Measurements from ENCODE around the gene CCDC80. TPM values are rescaled to one million over a fixed set of nuclear protein-coding genes. Genes with fewer than 3 reads are reported as not detected.

CCDC80 gene
- total and polyA plus RNA-seq, 11 donors: 10.4 to 538 (median 87.2) TPM

DNA sequence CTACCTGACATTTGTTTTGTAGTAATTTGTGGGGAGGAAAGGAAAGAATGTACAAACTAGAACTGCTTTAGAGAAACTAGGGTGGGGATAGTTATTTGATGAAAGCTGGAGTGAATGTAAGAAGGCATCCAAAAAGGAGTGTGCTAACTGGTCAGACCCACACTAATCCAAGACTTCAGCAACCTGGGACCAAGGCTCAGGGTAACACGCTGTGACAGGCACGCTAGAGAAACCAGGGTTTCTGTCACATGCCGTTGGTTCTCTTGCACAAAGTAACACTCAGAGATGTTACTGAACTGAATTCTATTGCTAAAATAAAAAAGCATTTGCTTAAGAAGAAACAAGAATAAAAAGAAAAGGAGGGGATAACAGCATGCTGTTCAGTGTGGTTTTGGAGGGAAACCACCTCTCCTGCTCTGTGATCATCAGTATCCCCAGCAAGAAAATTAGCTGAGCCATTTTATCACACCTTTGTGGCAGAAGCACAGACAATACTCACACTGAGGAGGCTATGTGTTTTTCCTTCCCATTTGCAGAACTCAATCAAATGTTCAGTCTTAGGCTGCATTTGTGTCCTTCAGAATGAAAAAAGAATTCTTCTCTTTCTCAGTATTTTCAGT lies 2.8 kb upstream of the CCDC80 start:
- no peak for ATAC-seq
- Histone ChIP-seq H3K27me3 (peaks cover 0 to 12% (median 0%) of the 10 kb centered on the region in 9 donors), H3K4me3 (no peak overlapping the region), H3K4me1 (peaks cover 0 to 49% (median 14%) of the 10 kb centered on the region in 12 donors), H3K9me3 (no peaks in the 10 kb centered on the region), H3K36me3 (no peaks in the 10 kb centered on the region), H3K27ac (peak overlapping the region in 3 of 12 donors; percentile 30 to 71 (median 31))
- intact Hi-C loops (cut with DNase I): loop anchor here (1.0 to 10.0 kb wide), 12 partner anchors 91 to 644 kb away; partner anchors contain the start of gene CD200R1 (in 3 of the 10)
- TF ChIP-seq, protein P1, sequence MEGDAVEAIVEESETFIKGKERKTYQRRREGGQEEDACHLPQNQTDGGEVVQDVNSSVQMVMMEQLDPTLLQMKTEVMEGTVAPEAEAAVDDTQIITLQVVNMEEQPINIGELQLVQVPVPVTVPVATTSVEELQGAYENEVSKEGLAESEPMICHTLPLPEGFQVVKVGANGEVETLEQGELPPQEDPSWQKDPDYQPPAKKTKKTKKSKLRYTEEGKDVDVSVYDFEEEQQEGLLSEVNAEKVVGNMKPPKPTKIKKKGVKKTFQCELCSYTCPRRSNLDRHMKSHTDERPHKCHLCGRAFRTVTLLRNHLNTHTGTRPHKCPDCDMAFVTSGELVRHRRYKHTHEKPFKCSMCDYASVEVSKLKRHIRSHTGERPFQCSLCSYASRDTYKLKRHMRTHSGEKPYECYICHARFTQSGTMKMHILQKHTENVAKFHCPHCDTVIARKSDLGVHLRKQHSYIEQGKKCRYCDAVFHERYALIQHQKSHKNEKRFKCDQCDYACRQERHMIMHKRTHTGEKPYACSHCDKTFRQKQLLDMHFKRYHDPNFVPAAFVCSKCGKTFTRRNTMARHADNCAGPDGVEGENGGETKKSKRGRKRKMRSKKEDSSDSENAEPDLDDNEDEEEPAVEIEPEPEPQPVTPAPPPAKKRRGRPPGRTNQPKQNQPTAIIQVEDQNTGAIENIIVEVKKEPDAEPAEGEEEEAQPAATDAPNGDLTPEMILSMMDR (IDR thresholded peaks at IDR 0.05): no peak
- no peak for TF ChIP-seq POLR2A (IDR thresholded peaks at IDR 0.05)
- WGBS, 4 donors: 69 to 91% (median 80%) methylated on average over 3 of the region's 3 CpGs
- no peak for DNase-seq

- Histone ChIP-seq H3K9me3 (no peaks in the 10 kb centered on the region), H3K4me1 (peaks cover 0 to 44% (median 14%) of the 10 kb centered on the region in 12 donors), H3K4me3 (peak overlapping the region in 3 of 12 donors; percentile 29 to 36 (median 30)), H3K27ac (peak overlapping the region in 7 of 12 donors; percentile 2 to 86 (median 31)), H3K27me3 (peaks cover 0 to 12% (median 0%) of the 10 kb centered on the region in 9 donors), H3K36me3 (no peaks in the 10 kb centered on the region)
- peak; percentile 62 to 91 (median 90) for ATAC-seq
- peak; percentile 78 to 86 (median 84) for DNase-seq
- intact Hi-C loops (cut with DNase I): loop anchor here (1.0 to 10.0 kb wide), 12 partner anchors 92 to 644 kb away; partner anchors contain the start of gene CD200R1 (in 3 of the 10)
- 10 to 12% (median 11%) methylated on average over 10 of the region's 10 CpGs for WGBS, 4 donors
- TF ChIP-seq, protein P1 (IDR thresholded peaks at IDR 0.05): peak; percentile 56 to 89 (median 77)
- no peak for TF ChIP-seq POLR2A (IDR thresholded peaks at IDR 0.05)
Observed at GRCh38 chr3:112642912-112643506, 2.1 kb upstream of the CCDC80 start.

DNA sequence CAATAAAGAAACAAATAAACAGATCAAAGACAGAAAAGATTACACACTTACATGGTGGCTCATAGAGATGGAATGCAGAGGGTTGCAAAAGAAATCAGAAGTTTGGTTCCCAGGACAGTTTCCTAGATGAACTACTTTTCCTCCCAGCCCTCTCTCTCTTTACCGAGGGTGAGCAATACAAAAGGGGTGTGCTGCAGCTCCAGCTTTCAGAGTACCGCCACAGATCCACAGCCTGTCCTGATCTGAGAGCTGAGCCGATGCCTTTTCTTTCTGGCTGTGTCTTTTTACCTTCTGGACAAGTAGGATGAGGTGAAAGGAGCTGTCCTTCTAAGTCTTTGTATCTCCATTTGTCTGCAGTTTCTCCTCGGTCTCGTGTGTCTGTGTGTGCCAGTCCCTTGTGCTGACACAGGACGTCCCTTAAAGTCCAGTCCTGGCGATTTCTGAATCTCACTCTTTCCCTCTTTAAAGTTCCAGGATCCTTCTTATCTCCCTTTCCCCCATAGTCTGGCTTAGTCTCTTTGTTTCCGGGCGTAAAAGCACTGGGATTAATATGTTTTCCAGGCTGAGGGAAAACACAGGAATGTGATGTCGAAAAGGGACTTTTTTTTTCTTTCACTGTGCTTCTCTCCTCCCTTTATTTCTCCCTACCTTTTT lies 540 bp downstream of the CCDC80 start:
- intact Hi-C loops (cut with DNase I): loop anchor here in 9 of 10 donors (2.0 to 10.0 kb wide), 8 partner anchors 94 to 647 kb away; partner anchors contain the start of gene CD200R1 (in 3 of the 9)
- 2 to 11% (median 6%) methylated on average over 10 of the region's 10 CpGs for WGBS, 4 donors
- H3K4me3 ChIP-seq: peak overlapping the region in 11 of 12 donors; percentile 26 to 68 (median 44)
- H3K27ac ChIP-seq: peak overlapping the region; percentile 57 to 86 (median 74)
- H3K27me3 ChIP-seq: peaks cover 0 to 12% (median 0%) of the 10 kb centered on the region in 9 donors
- DNase-seq (no peak), ATAC-seq (peak in 3 of 4 donors; percentile 12 to 21 (median 21))
- peaks cover 0 to 38% (median 13%) of the 10 kb centered on the region in 12 donors for H3K4me1 ChIP-seq
- peaks cover 0 to under 1% (median 0%) of the 10 kb centered on the region in 9 donors for H3K36me3 ChIP-seq
- H3K9me3 ChIP-seq: no peaks in the 10 kb centered on the region
- TF ChIP-seq POLR2A (IDR thresholded peaks at IDR 0.05): no peak
- TF ChIP-seq, protein P1 (IDR thresholded peaks at IDR 0.05): no peak

Measured in heart left ventricle (tissue), 16 donors.